Stimulated activated CD8-positive, alpha-beta memory T cell treated with anti-CD3 and anti-CD28 coated beads, Interleukin-4, amount 100 ng/mL, for 24 hours (primary cell): ENCODE data around the gene OST4.
"Not testable (repeated sequence)": the region's sequence is repeated elsewhere in the genome, so short reads cannot be mapped to it uniquely, and the experiment has no call there.

Experiments used
- DNase-seq: peaks from one replicate; pipeline ENCODE4 v3.0.0-alpha.2; 2020; ENCODE audit warnings: low read depth

OST4 gene

DNA sequence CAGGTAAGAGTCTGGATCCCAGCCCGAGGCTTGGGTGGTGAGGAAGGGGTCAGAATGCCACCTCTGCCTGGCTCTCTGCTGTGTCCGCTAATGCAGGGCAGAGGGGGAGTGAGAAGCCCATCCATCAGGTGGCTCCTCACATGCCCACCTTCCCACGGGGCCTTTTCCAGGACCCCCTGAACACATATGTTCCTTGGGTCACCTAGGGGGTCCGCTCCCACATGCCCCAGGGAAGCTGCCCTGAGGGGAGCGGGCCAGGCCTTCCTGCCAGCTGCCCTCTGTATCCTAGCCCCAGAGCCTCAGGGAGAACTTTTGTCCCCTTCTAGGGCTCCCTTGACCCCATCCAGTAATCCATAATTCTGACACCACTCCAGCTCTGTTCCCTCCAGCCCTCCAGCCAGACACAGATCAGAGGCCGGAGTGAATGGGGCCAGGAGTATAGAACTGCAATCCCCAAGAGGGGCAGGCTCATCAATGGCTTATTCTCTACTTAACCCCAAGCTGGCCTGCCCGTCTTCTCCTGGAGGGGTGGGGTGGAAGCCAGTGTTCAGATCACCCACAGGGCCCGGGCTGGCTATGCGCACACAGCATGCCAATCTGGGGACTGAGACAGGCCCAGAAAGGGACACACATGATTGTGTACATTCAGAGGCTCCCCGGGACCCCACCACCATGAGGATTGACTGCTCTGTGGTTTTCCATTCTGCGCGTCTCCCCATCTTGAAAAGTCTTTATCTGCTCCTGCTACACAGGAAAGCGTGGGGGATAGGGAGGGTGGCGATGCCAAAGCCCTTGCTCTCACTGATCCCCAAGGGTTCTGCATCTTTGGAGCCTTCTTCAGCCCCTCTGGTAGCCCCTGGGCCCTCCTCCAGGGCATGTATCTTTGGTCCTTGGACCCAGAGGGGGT lies 8.0 kb upstream of the OST4 start:
- no peak for DNase-seq

GRCh38 chr2:27078267-27079194 lies 7.1 kb upstream of the OST4 start, which contains the start of gene EMILIN1:
Gene EMILIN1, plus strand, starts transcription at chr2:27078615. Its CDS starts 451 bp downstream, at chr2:27079066.
- no peak for DNase-seq

GRCh38 chr2:27077231-27077630 lies 5.8 kb upstream of the OST4 start:
- DNase-seq: no peak

DNA sequence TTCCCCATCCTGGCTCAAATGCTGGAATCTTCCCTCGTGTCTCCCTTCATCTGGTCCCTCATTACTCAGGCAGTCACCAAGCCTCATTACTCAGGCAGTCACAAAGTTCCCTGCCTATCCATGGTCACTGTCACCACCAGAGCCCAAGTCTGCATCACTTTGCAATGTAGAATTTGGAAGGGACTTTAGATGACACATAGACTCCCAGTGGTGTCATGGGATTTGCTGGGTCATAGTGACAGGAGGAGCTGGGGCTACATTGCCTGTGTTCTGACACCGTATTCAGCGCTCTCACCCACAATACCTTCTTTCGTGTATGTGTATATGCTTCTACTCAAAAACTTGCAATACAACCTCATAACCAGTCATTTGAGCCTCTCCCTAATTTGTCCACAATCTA lies 4.9 kb upstream of the OST4 start:
- no peak for DNase-seq

GRCh38 chr2:27075566-27075871 lies 4.1 kb upstream of the OST4 start:
- not testable (repeated sequence) for DNase-seq

DNA sequence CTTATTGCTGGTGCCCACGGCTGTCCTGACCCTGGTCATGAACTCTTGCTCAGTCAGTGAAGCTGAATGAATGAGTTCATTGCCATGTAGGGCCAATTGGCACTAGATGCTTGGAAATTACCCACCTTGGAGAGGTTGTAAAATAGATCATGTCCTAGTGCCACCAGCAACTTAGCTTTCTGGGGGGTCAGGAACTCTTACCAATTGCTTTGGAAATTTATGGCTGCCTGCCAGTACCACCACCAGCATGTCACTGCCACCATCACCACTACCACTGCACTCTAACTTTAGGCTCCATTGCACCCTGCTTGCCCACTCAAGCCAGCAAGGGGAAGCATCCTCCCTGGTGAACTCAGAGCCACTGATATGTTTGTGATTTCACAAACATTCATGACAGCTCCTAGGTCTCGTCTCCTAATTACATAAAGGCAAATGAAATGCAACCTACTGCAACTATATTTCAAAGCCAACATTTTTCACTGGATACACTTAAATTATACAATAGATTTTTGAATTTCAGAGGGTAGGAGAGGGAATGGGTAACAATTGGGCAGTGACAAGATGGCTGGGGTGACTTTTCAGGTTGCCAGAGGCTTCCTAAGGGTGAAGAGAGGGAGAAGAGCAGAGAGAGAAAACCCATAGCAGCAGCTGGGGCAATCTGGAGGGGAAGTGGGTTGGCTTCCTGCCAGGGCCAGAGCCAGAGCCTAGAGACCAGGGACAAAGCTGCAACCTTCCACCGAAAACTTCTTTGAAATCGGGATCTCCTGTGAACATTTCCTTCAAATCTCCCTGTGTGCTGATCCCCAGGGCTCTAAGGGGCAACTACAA lies 3.5 kb upstream of the OST4 start:
- DNase-seq: no peak

DNA sequence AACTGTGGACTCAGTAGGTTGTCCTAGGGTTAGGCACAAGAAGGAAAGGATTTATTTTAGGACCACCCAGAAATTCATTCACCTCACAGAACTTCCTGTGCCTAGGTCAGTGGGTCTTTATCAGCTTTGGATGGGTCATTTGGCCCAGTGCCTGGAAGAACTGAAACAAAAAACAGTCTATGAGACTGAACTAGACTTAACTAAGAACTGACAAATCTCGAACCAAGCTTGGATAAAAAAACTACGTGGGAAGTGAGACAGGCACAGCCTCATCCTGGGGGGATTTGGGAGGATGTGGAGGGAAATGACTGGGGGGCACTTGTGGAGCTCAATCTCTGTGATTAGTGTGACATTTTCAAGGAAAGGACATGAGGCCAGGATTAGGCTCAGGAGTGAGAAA lies 2.3 kb upstream of the OST4 start:
- no peak for DNase-seq

GRCh38 chr2:27072920-27073319 lies 1.5 kb upstream of the OST4 start:
- DNase-seq: no peak

GRCh38 chr2:27071990-27072830 lies 756 bp upstream of the OST4 start:
- DNase-seq: peak; percentile 33

GRCh38 chr2:27070653-27071276 lies 689 bp downstream of the OST4 start:
- DNase-seq: no peak

DNA sequence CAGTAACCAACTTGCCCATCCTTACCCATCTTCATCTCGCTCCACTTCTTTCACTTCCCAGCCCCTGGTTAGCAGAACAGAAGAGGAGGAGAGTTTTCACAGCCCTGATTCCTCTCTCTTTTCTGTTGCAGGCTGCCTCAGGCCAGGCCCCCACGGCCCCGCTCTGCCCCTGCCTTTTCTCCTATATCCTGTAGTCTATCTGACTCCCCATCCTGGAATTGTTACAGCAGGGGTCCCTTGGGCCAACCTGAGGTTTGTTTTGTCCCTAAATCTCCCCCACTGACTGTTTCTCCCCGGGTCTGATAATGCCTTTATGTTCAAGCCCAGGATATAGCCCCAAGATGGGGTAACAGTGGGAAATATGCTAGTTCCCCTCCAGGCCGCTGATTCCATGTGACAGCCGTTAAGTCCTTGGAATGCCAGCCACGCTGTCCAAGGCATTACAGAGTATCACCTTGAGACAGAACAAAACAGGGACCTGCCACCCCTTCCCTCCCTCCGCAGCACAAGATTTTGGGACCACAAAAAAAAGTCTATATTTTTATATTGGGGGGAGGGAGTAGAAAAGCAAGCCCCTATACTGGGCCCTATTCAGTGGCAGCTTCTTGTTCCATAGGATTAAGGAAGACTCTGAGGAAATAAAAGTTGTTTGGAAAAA lies 1.4 kb downstream of the OST4 start:
- no peak for DNase-seq

DNA sequence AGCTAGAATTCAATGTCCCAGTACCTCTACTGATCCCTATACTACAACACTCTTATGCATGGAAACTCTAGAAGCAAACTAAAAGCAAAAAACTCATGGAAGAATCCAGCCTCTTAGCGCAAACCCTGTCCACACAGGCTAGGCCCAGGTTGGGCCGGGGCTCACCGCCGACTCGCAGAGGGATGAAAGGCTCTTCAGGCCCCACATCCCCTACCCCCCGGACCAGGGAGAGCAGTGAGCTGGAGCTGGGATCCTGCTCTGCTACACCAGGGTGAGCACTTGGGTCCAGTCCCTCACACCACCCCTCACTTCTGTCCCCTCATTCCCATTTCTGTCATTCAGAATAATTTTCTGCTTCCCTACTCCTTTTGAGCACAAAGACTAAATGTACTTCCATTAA lies 2.0 kb downstream of the OST4 start:
- DNase-seq: no peak

GRCh38 chr2:27067385-27067784 lies 4.1 kb downstream of the OST4 start:
- DNase-seq: no peak

- DNase-seq: no peak
Observed at GRCh38 chr2:27065128-27065527, 6.3 kb downstream of the OST4 start.

- DNase-seq: no peak
Observed at GRCh38 chr2:27060323-27060722, 11.1 kb downstream of the OST4 start.

DNA sequence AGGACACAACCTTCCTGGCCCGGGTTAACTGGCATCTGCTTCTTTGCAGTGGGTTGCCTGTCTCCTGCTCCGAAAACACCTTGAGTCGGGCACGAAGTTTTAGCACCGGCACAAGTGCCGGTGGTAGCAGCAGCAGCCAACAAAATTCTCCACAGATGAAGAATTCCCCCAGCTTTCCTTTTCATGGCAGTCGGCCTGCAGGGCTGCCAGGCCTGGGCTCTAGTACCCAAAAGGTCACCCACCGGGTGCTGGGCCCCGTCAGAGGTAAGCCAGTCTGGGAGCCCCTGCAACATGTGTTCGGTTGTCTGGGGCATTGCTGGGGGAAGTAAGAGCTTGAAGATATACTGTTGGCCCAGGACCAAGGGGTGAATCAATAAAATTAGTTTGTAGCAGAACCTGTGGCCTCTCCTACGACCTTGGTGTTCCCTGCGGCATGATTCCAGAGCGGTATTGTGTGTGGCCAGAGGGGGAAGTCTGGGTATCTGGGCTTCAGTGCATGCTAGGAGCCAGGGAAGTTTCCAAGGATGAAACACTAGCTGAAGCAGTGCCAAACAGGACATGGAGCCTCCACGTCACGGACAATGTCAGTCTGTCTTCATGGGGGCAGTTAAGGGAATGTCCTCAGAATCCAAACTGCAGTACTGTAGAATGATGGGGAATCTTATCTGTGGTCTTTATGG lies 12.2 kb downstream of the OST4 start:
- DNase-seq: no peak

GRCh38 chr2:27058210-27058609 lies 13.2 kb downstream of the OST4 start:
- no peak for DNase-seq

GRCh38 chr2:27057184-27057583 lies 14.3 kb downstream of the OST4 start:
- no peak for DNase-seq

DNA sequence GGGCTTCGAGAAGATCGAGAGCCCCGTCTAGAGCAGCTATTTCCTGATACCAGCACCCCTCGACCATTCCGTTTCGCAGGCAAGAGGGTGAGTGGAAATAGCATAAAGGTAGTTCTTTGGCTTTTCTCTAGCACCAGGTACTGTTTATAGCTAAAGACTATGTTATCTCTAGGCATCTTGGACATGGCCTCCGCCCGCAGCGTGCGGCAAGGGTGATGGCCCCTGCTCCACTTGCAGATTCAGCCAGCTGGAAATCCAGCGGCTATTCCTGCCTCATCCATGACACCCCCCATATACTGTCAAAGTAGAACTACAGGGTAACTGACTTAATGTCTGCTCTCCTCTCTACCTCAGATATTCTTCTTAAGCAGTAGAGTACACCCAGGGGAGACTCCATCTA lies 16.7 kb downstream of the OST4 start:
- no peak for DNase-seq

- no peak for DNase-seq
Observed at GRCh38 chr2:27053776-27054175, 17.7 kb downstream of the OST4 start.
